Glomerular endothelial cell (primary cell): ENCODE measurements around the gene SRL. TPM values are rescaled to one million over a fixed set of nuclear protein-coding genes. Genes with fewer than 3 reads are reported as not detected.

Source experiments
- DNase-seq: peaks from one replicate; pipeline ENCODE4 v3.0.0-alpha.2; 2011; ENCODE audit warnings: low read depth, low spot score; ENCODE audit errors: extremely low read depth
- total RNA-seq: library from RNA; depleted of rRNA; stranded (reverse); fragments of >200 nt; gene quantifications from 2 replicates; pipeline ENCODE4 v1.2.3, GENCODE V29; 2015

The SRL gene
- total RNA-seq = 0.06 and 0.10 TPM in 2 replicates

- DNase-seq = no peak
These were observed at the start of gene SRL for GRCh38 chr16:4241928-4242283. TSS of gene SRL (minus strand) at chr16:4242080. CDS start at chr16:4242067, 13 bp downstream.

- no peak for DNase-seq
These were observed 48.5 kb upstream of the SRL start for GRCh38 chr16:4290236-4290830.

GRCh38 chr16:4288148-4288921 lies 46.5 kb upstream of the SRL start:
- no peak for DNase-seq

GRCh38 chr16:4285167-4285566 lies 43.3 kb upstream of the SRL start:
- DNase-seq = no peak

GRCh38 chr16:4283939-4284338 lies 42.1 kb upstream of the SRL start:
- no peak for DNase-seq

GRCh38 chr16:4283441-4283840 lies 41.6 kb upstream of the SRL start:
- DNase-seq = no peak

- DNase-seq = no peak
These were observed 38.7 kb upstream of the SRL start for GRCh38 chr16:4280625-4281024.

GRCh38 chr16:4277987-4278513 lies 36.2 kb upstream of the SRL start:
- no peak for DNase-seq

- DNase-seq = no peak
These were observed 34.0 kb upstream of the SRL start for GRCh38 chr16:4275861-4276260.

- no peak for DNase-seq
These were observed 32.0 kb upstream of the SRL start for GRCh38 chr16:4273858-4274311.

- DNase-seq = no peak
These were observed 30.5 kb upstream of the SRL start for GRCh38 chr16:4272114-4272956.

- DNase-seq = no peak
These were observed 29.6 kb upstream of the SRL start for GRCh38 chr16:4271176-4272113.

GRCh38 chr16:4270595-4270994 lies 28.7 kb upstream of the SRL start:
- no peak for DNase-seq

GRCh38 chr16:4270091-4270490 lies 28.2 kb upstream of the SRL start:
- no peak for DNase-seq

- no peak for DNase-seq
These were observed 24.5 kb upstream of the SRL start for GRCh38 chr16:4266372-4266771.

GRCh38 chr16:4265676-4266075 lies 23.8 kb upstream of the SRL start:
- DNase-seq = no peak

- DNase-seq = no peak
These were observed 22.7 kb upstream of the SRL start for GRCh38 chr16:4264546-4264945.

GRCh38 chr16:4263504-4264436 lies 21.9 kb upstream of the SRL start:
- no peak for DNase-seq

GRCh38 chr16:4262303-4262835 lies 20.5 kb upstream of the SRL start:
- DNase-seq = no peak
